ENCODE results near the gene LYPD6. TPM values are rescaled to one million over a fixed set of nuclear protein-coding genes. Genes with fewer than 3 reads are reported as not detected.

The LYPD6 gene
- total RNA-seq, 1 donor from 2014 or later = 0.47 TPM

DNA sequence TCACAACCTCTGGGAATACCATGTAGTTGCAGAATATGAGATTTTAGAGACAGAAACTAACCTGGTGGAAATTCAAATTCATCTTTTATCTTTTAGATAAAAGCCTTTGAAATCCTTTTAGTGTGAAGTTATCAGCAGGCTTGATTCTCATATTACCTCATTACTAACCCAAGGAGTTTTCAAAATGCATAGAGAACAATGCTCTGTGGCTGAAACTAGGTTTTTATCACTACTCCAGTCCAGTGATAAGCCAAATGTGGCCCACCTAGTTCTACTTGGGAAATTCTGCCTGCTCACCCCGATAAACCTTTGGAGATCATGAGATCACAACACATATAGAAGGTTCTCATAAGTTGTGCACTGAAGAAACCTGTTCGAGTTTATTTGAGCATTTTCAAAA lies 135.5 kb downstream of the LYPD6 start:
- TF ChIP-seq, protein P1, sequence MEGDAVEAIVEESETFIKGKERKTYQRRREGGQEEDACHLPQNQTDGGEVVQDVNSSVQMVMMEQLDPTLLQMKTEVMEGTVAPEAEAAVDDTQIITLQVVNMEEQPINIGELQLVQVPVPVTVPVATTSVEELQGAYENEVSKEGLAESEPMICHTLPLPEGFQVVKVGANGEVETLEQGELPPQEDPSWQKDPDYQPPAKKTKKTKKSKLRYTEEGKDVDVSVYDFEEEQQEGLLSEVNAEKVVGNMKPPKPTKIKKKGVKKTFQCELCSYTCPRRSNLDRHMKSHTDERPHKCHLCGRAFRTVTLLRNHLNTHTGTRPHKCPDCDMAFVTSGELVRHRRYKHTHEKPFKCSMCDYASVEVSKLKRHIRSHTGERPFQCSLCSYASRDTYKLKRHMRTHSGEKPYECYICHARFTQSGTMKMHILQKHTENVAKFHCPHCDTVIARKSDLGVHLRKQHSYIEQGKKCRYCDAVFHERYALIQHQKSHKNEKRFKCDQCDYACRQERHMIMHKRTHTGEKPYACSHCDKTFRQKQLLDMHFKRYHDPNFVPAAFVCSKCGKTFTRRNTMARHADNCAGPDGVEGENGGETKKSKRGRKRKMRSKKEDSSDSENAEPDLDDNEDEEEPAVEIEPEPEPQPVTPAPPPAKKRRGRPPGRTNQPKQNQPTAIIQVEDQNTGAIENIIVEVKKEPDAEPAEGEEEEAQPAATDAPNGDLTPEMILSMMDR (IDR thresholded peaks at IDR 0.05) = no peak
- DNase-seq = no peak

DNA sequence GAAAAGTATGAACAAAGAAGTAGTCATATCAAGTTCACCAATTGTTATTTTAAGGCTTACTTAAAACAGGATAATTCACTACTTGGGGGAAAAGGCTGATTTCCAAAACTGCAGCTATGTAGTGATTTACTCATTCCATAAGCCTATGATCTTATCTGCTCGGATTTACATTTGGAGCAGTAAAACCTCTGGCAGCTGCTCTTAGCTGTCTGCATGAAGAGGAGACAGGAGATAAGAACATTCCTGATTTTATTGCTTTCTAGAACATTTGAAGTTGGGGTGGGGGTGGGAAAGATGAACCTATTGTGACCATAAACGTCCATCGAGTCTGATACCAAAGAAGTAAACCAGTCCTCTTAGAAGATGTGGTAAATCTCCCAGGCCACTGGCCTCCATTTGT lies 136.2 kb downstream of the LYPD6 start:
- TF ChIP-seq, protein P1 (IDR thresholded peaks at IDR 0.05) = no peak
- no peak for ATAC-seq
- Histone ChIP-seq H3K27me3 (ENCODE audit: low read depth) (no peaks in the 10 kb centered on the region), H3K4me1 (no peaks in the 10 kb centered on the region), H3K36me3 (no peaks in the 10 kb centered on the region), H3K4me3 (no peak overlapping the region), H3K9me3 (peaks cover 3% of the 10 kb centered on the region), H3K27ac (no peak overlapping the region)
- intact Hi-C loops (cut with DNase I) = no loop called here
- no peak for DNase-seq

More for the DNA sequence above, 135.5 kb downstream of the LYPD6 start:
- H3K27me3 ChIP-seq (ENCODE audit: low read depth) = no peaks in the 10 kb centered on the region
- no peaks in the 10 kb centered on the region for H3K36me3 ChIP-seq
- intact Hi-C loops (cut with DNase I) = no loop called here
- no peak overlapping the region for H3K4me3 ChIP-seq
- H3K9me3 ChIP-seq = peaks cover 8% of the 10 kb centered on the region
- ATAC-seq = no peak
- no peaks in the 10 kb centered on the region for H3K4me1 ChIP-seq
- H3K27ac ChIP-seq = no peak overlapping the region

DNA sequence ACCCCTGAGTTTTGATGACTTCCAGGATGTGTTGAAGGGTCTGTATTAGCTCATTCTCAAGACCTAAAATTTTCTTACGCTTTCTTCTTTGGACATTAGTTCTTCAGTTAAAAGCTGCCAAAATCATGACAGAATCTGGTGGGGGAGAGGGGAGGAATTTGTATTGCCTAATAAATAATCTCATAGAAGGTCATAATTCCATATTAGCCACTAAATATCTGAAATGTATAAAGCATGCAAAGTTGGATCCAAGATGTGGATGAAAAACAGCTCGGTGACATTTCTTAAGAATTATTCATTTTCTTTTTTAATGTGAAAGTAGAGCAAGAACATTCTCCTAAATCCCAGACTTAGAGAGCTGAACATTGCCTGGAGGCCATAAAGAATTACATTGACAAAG lies 137.0 kb downstream of the LYPD6 start:
- Histone ChIP-seq H3K27me3 (ENCODE audit: low read depth) (no peaks in the 10 kb centered on the region), H3K4me3 (no peak overlapping the region), H3K4me1 (no peaks in the 10 kb centered on the region), H3K9me3 (no peaks in the 10 kb centered on the region), H3K27ac (no peak overlapping the region), H3K36me3 (no peaks in the 10 kb centered on the region)
- TF ChIP-seq, protein P1 (IDR thresholded peaks at IDR 0.05) = no peak
- ATAC-seq (no peak), DNase-seq (no peak)
- intact Hi-C loops (cut with DNase I) = no loop called here

DNA sequence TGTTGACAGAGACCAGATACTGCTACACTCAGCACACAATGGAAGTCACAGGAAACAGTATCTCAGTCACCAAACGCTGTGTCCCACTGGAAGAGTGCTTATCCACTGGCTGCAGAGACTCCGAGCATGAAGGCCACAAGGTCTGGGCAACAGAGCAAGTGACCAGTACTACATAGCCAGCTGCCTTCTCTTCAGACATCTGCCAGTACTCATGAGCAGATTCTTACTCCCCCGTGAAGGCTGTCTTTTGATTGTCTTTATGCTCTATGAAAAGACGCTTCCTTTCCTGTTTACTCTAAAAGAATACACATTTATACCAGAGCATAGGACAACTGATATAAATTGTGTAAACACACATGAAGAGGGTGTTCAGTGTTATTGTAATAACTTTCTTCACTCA lies 138.2 kb downstream of the LYPD6 start:
- TF ChIP-seq, protein P1 (IDR thresholded peaks at IDR 0.05) = no peak
- intact Hi-C loops (cut with DNase I) = no loop called here

DNA sequence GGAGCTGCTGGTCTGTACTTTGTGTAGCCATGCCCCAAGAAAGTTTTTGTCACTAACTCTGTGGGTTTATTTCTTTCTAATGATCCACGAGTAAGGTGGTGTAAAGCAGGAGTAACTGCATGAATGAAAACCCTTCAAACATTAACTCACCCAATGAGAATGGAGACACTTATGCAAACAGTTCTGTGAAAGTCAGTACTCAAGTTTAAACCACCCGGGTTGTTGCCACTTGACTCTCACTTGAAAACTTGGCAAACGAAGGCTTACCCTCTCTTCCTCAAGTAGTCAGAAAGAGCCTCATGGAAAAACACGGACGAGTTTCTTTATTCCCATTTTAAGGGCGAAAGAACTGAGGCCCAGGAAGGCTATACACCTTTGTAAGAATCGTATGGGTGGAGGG lies 139.7 kb downstream of the LYPD6 start:
- Histone ChIP-seq H3K4me1 (no peaks in the 10 kb centered on the region), H3K36me3 (no peaks in the 10 kb centered on the region), H3K27me3 (ENCODE audit: low read depth) (no peaks in the 10 kb centered on the region), H3K4me3 (no peak overlapping the region), H3K9me3 (no peaks in the 10 kb centered on the region), H3K27ac (no peak overlapping the region)
- no peak for DNase-seq
- intact Hi-C loops (cut with DNase I) = no loop called here
- TF ChIP-seq, protein P1 (IDR thresholded peaks at IDR 0.05) = no peak
- ATAC-seq = peak; percentile 78 to 90

More for the DNA sequence above, 138.2 kb downstream of the LYPD6 start:
- Histone ChIP-seq H3K27ac (no peak overlapping the region), H3K9me3 (no peaks in the 10 kb centered on the region), H3K4me1 (no peaks in the 10 kb centered on the region), H3K4me3 (no peak overlapping the region), H3K36me3 (no peaks in the 10 kb centered on the region), H3K27me3 (ENCODE audit: low read depth) (no peaks in the 10 kb centered on the region)
- no peak for DNase-seq
- no peak for ATAC-seq

DNA sequence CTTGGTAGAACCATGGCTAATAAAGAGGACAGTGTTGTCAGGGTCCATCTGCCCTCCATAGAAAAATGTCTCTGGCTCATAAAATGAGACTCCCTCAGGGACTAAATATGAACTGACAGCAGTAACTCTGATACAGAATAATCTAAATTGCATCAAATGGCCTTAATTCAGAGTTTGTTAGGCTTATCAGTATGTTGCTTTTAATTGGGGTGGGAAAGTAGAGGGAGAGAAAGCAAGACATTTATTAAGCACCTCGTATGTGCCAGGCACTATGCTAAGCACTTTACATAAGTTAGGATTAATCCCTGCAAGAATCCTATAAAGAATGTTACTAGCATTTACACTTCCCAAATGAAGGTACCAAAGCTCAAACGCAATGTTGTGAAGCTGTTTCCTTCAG lies 142.0 kb downstream of the LYPD6 start:
- ATAC-seq (no peak), DNase-seq (no peak)
- Histone ChIP-seq H3K4me1 (no peaks in the 10 kb centered on the region), H3K27ac (no peak overlapping the region), H3K4me3 (no peak overlapping the region), H3K9me3 (no peaks in the 10 kb centered on the region), H3K36me3 (no peaks in the 10 kb centered on the region), H3K27me3 (ENCODE audit: low read depth) (no peaks in the 10 kb centered on the region)
- intact Hi-C loops (cut with DNase I) = no loop called here
- TF ChIP-seq, protein P1 (IDR thresholded peaks at IDR 0.05) = no peak
